ENCODE data around the gene TAT. TPM values are rescaled to one million over a fixed set of nuclear protein-coding genes. Genes with fewer than 3 reads are reported as not detected.

The TAT gene
- not detected in 2 replicates for total RNA-seq
- long read RNA-seq, result 0 reads

GRCh38 chr16:71576971-71577370 is at the start of gene TAT:
TAT (minus strand) TSS chr16:71577092; CDS start chr16:71576415, 677 bp downstream.
- DNase-seq (ENCODE audit: low read depth, low spot score), result no peak
- H3K36me3 Mint-ChIP-seq (ENCODE audit: low read depth), result no peaks in the 10 kb centered on the region
- H3K27me3 Mint-ChIP-seq (ENCODE audit: low read depth), result peaks cover 48% of the 10 kb centered on the region
- no peak within 1 kb of the TSS for H3K27ac Mint-ChIP-seq (ENCODE audit: unreplicated experiment)
- H3K4me1 Mint-ChIP-seq, result no peaks in the 10 kb centered on the region
- TF ChIP-seq, protein P1, sequence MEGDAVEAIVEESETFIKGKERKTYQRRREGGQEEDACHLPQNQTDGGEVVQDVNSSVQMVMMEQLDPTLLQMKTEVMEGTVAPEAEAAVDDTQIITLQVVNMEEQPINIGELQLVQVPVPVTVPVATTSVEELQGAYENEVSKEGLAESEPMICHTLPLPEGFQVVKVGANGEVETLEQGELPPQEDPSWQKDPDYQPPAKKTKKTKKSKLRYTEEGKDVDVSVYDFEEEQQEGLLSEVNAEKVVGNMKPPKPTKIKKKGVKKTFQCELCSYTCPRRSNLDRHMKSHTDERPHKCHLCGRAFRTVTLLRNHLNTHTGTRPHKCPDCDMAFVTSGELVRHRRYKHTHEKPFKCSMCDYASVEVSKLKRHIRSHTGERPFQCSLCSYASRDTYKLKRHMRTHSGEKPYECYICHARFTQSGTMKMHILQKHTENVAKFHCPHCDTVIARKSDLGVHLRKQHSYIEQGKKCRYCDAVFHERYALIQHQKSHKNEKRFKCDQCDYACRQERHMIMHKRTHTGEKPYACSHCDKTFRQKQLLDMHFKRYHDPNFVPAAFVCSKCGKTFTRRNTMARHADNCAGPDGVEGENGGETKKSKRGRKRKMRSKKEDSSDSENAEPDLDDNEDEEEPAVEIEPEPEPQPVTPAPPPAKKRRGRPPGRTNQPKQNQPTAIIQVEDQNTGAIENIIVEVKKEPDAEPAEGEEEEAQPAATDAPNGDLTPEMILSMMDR (conservative IDR thresholded peaks at IDR 0.05), result no peak
- H3K9me3 Mint-ChIP-seq, result no peaks in the 10 kb centered on the region
- H3K4me3 Mint-ChIP-seq, result no peak within 1 kb of the TSS

DNA sequence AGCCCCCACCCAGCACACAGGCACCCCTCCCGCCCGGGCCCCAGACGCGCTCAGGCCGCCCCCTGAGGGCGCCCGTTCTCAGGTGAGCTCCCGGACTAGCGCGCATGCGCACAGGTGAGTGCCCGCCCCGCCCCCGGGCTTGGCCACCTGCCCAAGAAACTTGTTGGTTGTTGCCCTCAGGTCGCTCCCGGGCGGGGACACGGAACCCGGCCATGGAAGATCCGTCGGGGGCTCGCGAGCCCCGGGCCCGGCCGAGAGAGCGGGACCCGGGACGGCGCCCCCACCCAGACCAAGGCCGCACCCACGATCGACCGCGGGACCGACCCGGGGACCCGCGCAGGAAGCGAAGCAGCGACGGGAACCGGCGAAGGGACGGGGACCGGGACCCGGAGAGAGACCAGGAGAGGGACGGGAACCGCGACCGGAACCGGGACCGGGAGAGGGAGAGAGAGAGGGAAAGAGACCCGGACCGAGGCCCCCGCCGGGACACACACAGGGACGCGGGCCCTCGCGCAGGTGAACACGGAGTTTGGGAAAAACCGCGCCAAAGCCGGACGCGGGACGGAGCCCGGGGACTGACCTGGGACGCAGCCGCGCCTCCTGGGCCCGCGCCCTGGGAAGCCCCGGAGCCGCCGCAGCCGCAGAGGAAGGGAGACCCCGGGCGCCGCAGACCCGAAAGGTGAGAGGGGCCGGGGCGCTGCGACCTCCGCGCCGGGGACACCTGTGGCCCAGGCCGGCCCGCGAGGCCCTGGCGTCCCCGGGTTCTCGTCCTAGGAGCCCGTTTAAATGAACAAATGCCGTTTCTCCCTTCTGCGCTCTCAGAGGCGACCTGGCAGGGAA is 49.3 kb upstream of the TAT start, which contains the start of gene MARVELD3:
Gene MARVELD3, plus strand, starts transcription at position 167 of the 840 bp plus-strand sequence. Its CDS starts 46 bp downstream, at position 213.
- TF ChIP-seq, protein P1 (conservative IDR thresholded peaks at IDR 0.05), result no peak
- no peaks in the 10 kb centered on the region for H3K36me3 Mint-ChIP-seq (ENCODE audit: low read depth)
- H3K27ac Mint-ChIP-seq (ENCODE audit: unreplicated experiment), result no peak within 1 kb of the TSS
- DNase-seq (ENCODE audit: low read depth, low spot score), result no peak
- no peak within 1 kb of the TSS for H3K4me3 Mint-ChIP-seq
- no peaks in the 10 kb centered on the region for H3K4me1 Mint-ChIP-seq
- no peaks in the 10 kb centered on the region for H3K9me3 Mint-ChIP-seq
- H3K27me3 Mint-ChIP-seq (ENCODE audit: low read depth), result peaks cover 45% of the 10 kb centered on the region

- Mint-ChIP-seq H3K36me3 (ENCODE audit: low read depth) (no peaks in the 10 kb centered on the region), H3K4me3 (no peak overlapping the region), H3K27me3 (ENCODE audit: low read depth) (peaks cover 50% of the 10 kb centered on the region), H3K27ac (ENCODE audit: unreplicated experiment) (no peak overlapping the region), H3K9me3 (no peaks in the 10 kb centered on the region), H3K4me1 (no peaks in the 10 kb centered on the region)
- TF ChIP-seq, protein P1 (conservative IDR thresholded peaks at IDR 0.05), result no peak
- no peak for DNase-seq (ENCODE audit: low read depth, low spot score)
Observed at GRCh38 chr16:71625113-71625850, 48.4 kb upstream of the TAT start.

DNA sequence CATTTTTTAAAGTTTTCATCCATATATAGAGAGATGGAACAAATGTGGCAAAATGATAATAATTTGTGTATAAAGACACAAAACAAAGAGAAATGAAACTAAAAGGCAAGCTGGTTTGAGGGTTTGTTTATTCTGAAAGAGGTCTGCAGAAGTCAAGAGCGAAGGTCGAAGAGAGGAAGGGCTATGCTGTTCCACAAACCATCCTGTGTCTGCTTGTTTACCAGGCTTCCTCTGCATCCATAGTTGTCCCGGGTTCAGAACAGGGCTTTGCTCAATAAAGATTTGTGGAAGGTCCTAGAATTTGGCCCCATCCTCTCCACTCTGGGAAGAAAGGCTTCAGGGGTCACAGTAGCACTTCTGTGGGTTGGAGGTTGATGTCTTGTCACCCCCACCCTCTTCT is 46.7 kb upstream of the TAT start:
- no peak for DNase-seq (ENCODE audit: low read depth, low spot score)
- Mint-ChIP-seq H3K4me3 (no peak overlapping the region), H3K9me3 (no peaks in the 10 kb centered on the region)

GRCh38 chr16:71622088-71622487 is 45.2 kb upstream of the TAT start:
- Mint-ChIP-seq H3K27me3 (ENCODE audit: low read depth) (peaks cover 45% of the 10 kb centered on the region), H3K27ac (ENCODE audit: unreplicated experiment) (no peak overlapping the region), H3K9me3 (no peaks in the 10 kb centered on the region), H3K36me3 (ENCODE audit: low read depth) (no peaks in the 10 kb centered on the region), H3K4me3 (no peak overlapping the region), H3K4me1 (no peaks in the 10 kb centered on the region)
- TF ChIP-seq, protein P1 (conservative IDR thresholded peaks at IDR 0.05), result no peak
- no peak for DNase-seq (ENCODE audit: low read depth, low spot score)

More for the DNA sequence above, 46.7 kb upstream of the TAT start:
- peaks cover 51% of the 10 kb centered on the region for H3K27me3 Mint-ChIP-seq (ENCODE audit: low read depth)
- no peaks in the 10 kb centered on the region for H3K36me3 Mint-ChIP-seq (ENCODE audit: low read depth)
- no peaks in the 10 kb centered on the region for H3K4me1 Mint-ChIP-seq
- TF ChIP-seq, protein P1 (conservative IDR thresholded peaks at IDR 0.05), result no peak
- no peak overlapping the region for H3K27ac Mint-ChIP-seq (ENCODE audit: unreplicated experiment)
